Heart right ventricle (tissue), 16 donors: ENCODE measurements around the gene PIGC. TPM values are rescaled to one million over a fixed set of nuclear protein-coding genes. Genes with fewer than 3 reads are reported as not detected.
A peak's percentile ranks its signal among the peaks of the same experiment; 100 is the strongest.

Source experiments
- ATAC-seq, 8 donors: fragments of 200-7000 bp; cut with Tn5 transposase; one replicate each; pipeline ENCODE4 v1.9.1; 2020; ENCODE audit warnings: mild to moderate bottlenecking in 8 of 8, moderate library complexity in 8 of 8, moderate number of reproducible peaks in 1 of 8
- DNase-seq, 2 donors: peaks; one replicate each; pipeline ENCODE4 v3.0.0-alpha.2; 2020
- H3K27ac ChIP-seq, 10 donors: fragments of 200-600 bp; sonication (generic) in 2 of 10; one replicate each; pipeline versions ENCODE4 v1.5.0 to v1.8.0; 2020 to 2022; ENCODE audit warnings: mild to moderate bottlenecking in 3 of 10
- H3K27me3 ChIP-seq, 7 donors: fragments of 200-600 bp; one replicate each; pipeline ENCODE4 v1.8.0; 2021 to 2022; ENCODE audit warnings: mild to moderate bottlenecking in 2 of 7
- H3K36me3 ChIP-seq, 9 donors: fragments of 200-600 bp; sonication (generic) in 1 of 9; one replicate each; pipeline versions ENCODE4 v1.5.0 to v1.8.0; 2020 to 2022; ENCODE audit warnings: mild to moderate bottlenecking in 2 of 9
- H3K4me1 ChIP-seq, 9 donors: fragments of 200-600 bp; sonication (generic) in 1 of 9; one replicate each; pipeline versions ENCODE4 v1.5.0 to v1.8.0; 2020 to 2022; ENCODE audit warnings: mild to moderate bottlenecking in 4 of 9
- H3K4me3 ChIP-seq, 10 donors: fragments of 200-600 bp; sonication (generic) in 2 of 10; one replicate each; pipeline versions ENCODE4 v1.5.0 to v1.8.0; 2020 to 2022; ENCODE audit warnings: mild to moderate bottlenecking in 7 of 10, moderate library complexity in 2 of 10
- H3K9me3 ChIP-seq, 11 donors: fragments of 200-600 bp in 10 of 11; sonication (generic) in 2 of 11; one replicate each; pipeline versions ENCODE4 v1.5.0 to v1.8.0; 2013 to 2022; ENCODE audit warnings: mild to moderate bottlenecking in 2 of 11, control low read depth in 1 of 11, moderate library complexity in 1 of 11
- CTCF ChIP-seq, 9 donors: fragments of 200-600 bp; sonication (generic) in 2 of 9; IDR thresholded peaks; one replicate each; pipeline versions ENCODE4 v1.5.0 to v1.8.0; 2021 to 2022; ENCODE audit warnings: antibody characterized with exemption in 9 of 9, mild to moderate bottlenecking in 5 of 9, moderate library complexity in 1 of 9
- WGBS, 2 donors: extraction: QIAGEN DNeasy Blood & Tissue Kit; methylation state at CpG; one replicate each; pipeline ENCODE4 v1.1.7; 2013; ENCODE audit warnings: inconsistent platforms in 1 of 2; 5-methylcytosine and 5-hydroxymethylcytosine counted together
- intact Hi-C, 10 donors: fragments of 100-400 bp; cut with DNase I; formaldehyde crosslinking; loops; one replicate each; pipeline versions ENCODE4 v1.11.1 to v1.14.2; 2022
- long read RNA-seq, 3 donors: library from polyadenylated mRNA; unstranded; transcript quantifications; one replicate each; pipeline ENCODE4 v2.0.0, GENCODE V29; 2020 to 2021
- polyA plus RNA-seq, 2 donors: library from polyadenylated mRNA; stranded (reverse); fragments of 200-250 nt; gene quantifications; one replicate each; pipeline ENCODE4 v1.2.3, GENCODE V29; 2013
- total RNA-seq, 10 donors: library from RNA; stranded (reverse); fragmentation: NEBNext Ultra II Directional in 3 of 10; extraction: Animal tissue kit (Norgen Biotek cat#: 25700) in 3 of 10; gene quantifications; one replicate each; pipeline versions ENCODE4 v1.2.1 to v1.2.4, GENCODE V29; 2021 to 2023
- donor health status: Arrhythmogenic right ventricular cardiomyopathy.
- donor health status: ischemic (EF 13 %, LVEDD 7.1; RV severe dilation, severe dysfunction).
- donor health status: healthy with polysubstance abuse.
- donor health status: DM: no; HTN: yes; CAD: no.
- donor health status: DM: no; HTN: no; CAD: no.
- donor health status: ischemic (EF 25% LVEDD 6.9; RV normal size, moderate dysfunction).
- donor health status: ischemic (EF 25% LVEDD 5.7; RV mildly dilated, moderate dysfunction).
- donor health status: healthy.
- donor health status: DM: yes; HTN: yes; CAD: no.
- donor health status: Ischemic cardiomyopathy.
- donor health status: ischemic (EF 35%, LVEDD 5.7; RV mildly dilated, moderate dysfunction).
- donor health status: nonischemic (EF 11% LVEDD 7.7; RV severe dilation, severe dysfunction).
- donor health status: DM: yes; HTN: yes; CAD: no.
- donor health status: PGD.
- donor health status: ischemic (EF 29% LVEDD 5.4; RV normal size, mild dysfunction).
- donor health status: nonischemic (EF 23%, LVEDD 6.1; RV moderate dilation, normal function).

The PIGC gene
- total RNA-seq (10 to 100 TPM in 8 of 10 donors, 1 to 10 TPM in 2; 9.3 to 14.5 (median 13.0) TPM), polyA plus RNA-seq (10 to 100 TPM; 17.1 to 21.2 TPM)
- long read RNA-seq, donor 1, transcript PIGC-201 (2 exons, 1,447 nt) = major isoform, 16 of 28 reads
- long read RNA-seq, donor 1, partial matches to known transcripts = 2 of 28 reads
- long read RNA-seq, donor 1, other reads (novel, unspliced or antisense) = 10 of 28 reads
- long read RNA-seq, donor 2, transcript PIGC-201 (2 exons, 1,447 nt) = major isoform, 8 of 20 reads
- long read RNA-seq, donor 2, partial matches to known transcripts = 0 of 20 reads
- long read RNA-seq, donor 2, other reads (novel, unspliced or antisense) = 11 of 20 reads
- long read RNA-seq, donor 3, transcript PIGC-201 (2 exons, 1,447 nt) = major isoform, 27 of 46 reads
- long read RNA-seq, donor 3, partial matches to known transcripts = 1 of 46 reads
- long read RNA-seq, donor 3, other reads (novel, unspliced or antisense) = 17 of 46 reads

GRCh38 chr1:172443666-172444453 is at the start of gene PIGC:
Gene PIGC (minus strand): TSS chr1:172444069. CDS start chr1:172442622, 1,447 bp downstream.
- H3K36me3 ChIP-seq = peaks cover 0 to 20% (median 0%) of the 10 kb centered on the region in 9 donors
- intact Hi-C loops = loop anchor here in 4 of 10 donors (5.0 to 10.0 kb wide), 4 partner anchors 352 to 649 kb away; no protein-coding TSS in a partner anchor
- TF ChIP-seq CTCF (IDR thresholded peaks at IDR 0.05) = peak; percentile 78 to 97 (median 87)
- peak; percentile 90 to 92 for DNase-seq
- peak; percentile 99 to 100 (median 99) for ATAC-seq
- H3K9me3 ChIP-seq = no peaks in the 10 kb centered on the region
- WGBS, 2 donors = 5 to 6% methylated on average over 43 of the region's 43 CpGs
- no peaks in the 10 kb centered on the region for H3K27me3 ChIP-seq
- H3K4me1 ChIP-seq = peaks cover 3 to 25% (median 12%) of the 10 kb centered on the region in 9 donors
- H3K4me3 ChIP-seq = peak within 1 kb of the TSS; percentile 76 to 99 (median 96)
- H3K27ac ChIP-seq = peak within 1 kb of the TSS in 9 of 10 donors; percentile 79 to 96 (median 83)

DNA sequence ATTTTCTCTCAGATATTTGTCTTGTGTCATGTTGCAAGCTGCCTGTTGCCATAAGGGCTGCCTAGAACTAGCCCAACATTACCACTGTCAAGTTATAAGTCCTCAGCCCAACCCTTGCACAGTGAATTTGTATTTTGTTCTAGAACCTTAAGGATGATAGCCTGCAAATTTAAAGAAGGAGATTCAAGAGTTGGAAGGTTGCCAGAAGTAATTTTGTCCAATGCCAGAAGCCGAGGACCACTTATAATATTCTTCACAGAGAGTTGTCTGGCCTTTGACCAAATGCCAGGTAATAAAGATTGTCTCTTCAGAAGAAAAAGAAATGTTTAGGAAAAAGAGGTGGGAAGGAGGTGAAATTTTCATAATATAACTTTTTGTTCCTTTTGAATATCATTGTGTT is 48.6 kb upstream of the PIGC start:
- peaks cover 0 to 3% (median 0%) of the 10 kb centered on the region in 7 donors for H3K27me3 ChIP-seq
- no peak overlapping the region for H3K4me3 ChIP-seq
- ATAC-seq = no peak
- intact Hi-C loops = no loop called here
- no peak overlapping the region for H3K27ac ChIP-seq
- no peaks in the 10 kb centered on the region for H3K36me3 ChIP-seq
- DNase-seq = no peak
- WGBS, 2 donors = 69 to 75% methylated on average over 1 of the region's 1 CpG
- peaks cover 0 to 12% (median 5%) of the 10 kb centered on the region in 9 donors for H3K4me1 ChIP-seq
- no peak for TF ChIP-seq CTCF (IDR thresholded peaks at IDR 0.05)
- no peaks in the 10 kb centered on the region for H3K9me3 ChIP-seq

DNA sequence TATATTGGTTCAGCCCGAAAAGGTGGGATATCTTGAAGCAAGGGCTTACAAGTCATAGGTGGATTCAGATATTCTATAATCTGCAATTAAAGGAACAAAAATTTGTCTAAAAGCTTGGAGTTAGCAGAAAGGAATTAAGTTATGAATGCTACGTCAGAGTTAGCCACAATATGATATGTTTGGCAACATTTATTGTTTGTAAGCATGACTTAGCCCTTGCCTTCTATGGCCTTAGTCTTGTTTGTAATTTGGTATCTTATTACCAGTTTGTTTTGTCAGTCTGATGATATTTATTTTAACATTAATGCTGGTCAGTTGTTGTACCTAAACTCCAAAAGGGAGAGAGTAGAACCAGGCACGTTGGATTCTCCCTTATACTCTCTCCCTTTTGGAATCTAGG is 46.0 kb upstream of the PIGC start:
- no peak overlapping the region for H3K27ac ChIP-seq
- intact Hi-C loops = no loop called here
- ATAC-seq = no peak
- TF ChIP-seq CTCF (IDR thresholded peaks at IDR 0.05) = no peak
- H3K9me3 ChIP-seq = no peaks in the 10 kb centered on the region
- H3K4me1 ChIP-seq = peaks cover 0 to 12% (median 0%) of the 10 kb centered on the region in 9 donors
- DNase-seq = no peak
- H3K4me3 ChIP-seq = no peak overlapping the region
- WGBS, 2 donors = 83 to 86% methylated on average over 3 of the region's 3 CpGs
- peaks cover 0 to 3% (median 0%) of the 10 kb centered on the region in 7 donors for H3K27me3 ChIP-seq
- H3K36me3 ChIP-seq = no peaks in the 10 kb centered on the region

GRCh38 chr1:172488393-172488792 is 44.5 kb upstream of the PIGC start:
- ATAC-seq (no peak), DNase-seq (no peak)
- Histone ChIP-seq H3K27ac (no peak overlapping the region), H3K36me3 (no peaks in the 10 kb centered on the region), H3K4me3 (no peak overlapping the region), H3K9me3 (no peaks in the 10 kb centered on the region), H3K4me1 (peaks cover 0 to 12% (median 0%) of the 10 kb centered on the region in 9 donors), H3K27me3 (peaks cover 0 to 3% (median 0%) of the 10 kb centered on the region in 7 donors)
- no peak for TF ChIP-seq CTCF (IDR thresholded peaks at IDR 0.05)
- WGBS, 2 donors = 94 to 100% methylated on average over 3 of the region's 3 CpGs
- intact Hi-C loops = no loop called here
